ENCODE results near the gene COA7. TPM values are rescaled to one million over a fixed set of nuclear protein-coding genes. Genes with fewer than 3 reads are reported as not detected.

The COA7 gene
- total and polyA plus RNA-seq, 10 of the 15 experiments (the other 5 are each of a cell fraction or from before 2014, with no cell fraction given) = 7.5 to 20.2 (median 15.4) TPM

- TF ChIP-seq, protein P1, sequence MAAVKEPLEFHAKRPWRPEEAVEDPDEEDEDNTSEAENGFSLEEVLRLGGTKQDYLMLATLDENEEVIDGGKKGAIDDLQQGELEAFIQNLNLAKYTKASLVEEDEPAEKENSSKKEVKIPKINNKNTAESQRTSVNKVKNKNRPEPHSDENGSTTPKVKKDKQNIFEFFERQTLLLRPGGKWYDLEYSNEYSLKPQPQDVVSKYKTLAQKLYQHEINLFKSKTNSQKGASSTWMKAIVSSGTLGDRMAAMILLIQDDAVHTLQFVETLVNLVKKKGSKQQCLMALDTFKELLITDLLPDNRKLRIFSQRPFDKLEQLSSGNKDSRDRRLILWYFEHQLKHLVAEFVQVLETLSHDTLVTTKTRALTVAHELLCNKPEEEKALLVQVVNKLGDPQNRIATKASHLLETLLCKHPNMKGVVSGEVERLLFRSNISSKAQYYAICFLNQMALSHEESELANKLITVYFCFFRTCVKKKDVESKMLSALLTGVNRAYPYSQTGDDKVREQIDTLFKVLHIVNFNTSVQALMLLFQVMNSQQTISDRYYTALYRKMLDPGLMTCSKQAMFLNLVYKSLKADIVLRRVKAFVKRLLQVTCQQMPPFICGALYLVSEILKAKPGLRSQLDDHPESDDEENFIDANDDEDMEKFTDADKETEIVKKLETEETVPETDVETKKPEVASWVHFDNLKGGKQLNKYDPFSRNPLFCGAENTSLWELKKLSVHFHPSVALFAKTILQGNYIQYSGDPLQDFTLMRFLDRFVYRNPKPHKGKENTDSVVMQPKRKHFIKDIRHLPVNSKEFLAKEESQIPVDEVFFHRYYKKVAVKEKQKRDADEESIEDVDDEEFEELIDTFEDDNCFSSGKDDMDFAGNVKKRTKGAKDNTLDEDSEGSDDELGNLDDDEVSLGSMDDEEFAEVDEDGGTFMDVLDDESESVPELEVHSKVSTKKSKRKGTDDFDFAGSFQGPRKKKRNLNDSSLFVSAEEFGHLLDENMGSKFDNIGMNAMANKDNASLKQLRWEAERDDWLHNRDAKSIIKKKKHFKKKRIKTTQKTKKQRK (IDR thresholded peaks at IDR 0.05; ENCODE audit: low read depth, low read length) = no peak
- no peak for TF ChIP-seq FOXM1 (IDR thresholded peaks at IDR 0.05; ENCODE audit: low read depth, low read length)
- TF ChIP-seq MEF2A (IDR thresholded peaks at IDR 0.05; ENCODE audit: insufficient read depth, low read depth, low read length) = no peak
- TF ChIP-seq MAX (IDR thresholded peaks at IDR 0.05; ENCODE audit: low read depth, low read length) = peak; percentile 99
- TF ChIP-seq NFYB (IDR thresholded peaks at IDR 0.05; ENCODE audit: insufficient read depth, low read depth, low read length) = peak; percentile 98
- TF ChIP-seq, protein P2, sequence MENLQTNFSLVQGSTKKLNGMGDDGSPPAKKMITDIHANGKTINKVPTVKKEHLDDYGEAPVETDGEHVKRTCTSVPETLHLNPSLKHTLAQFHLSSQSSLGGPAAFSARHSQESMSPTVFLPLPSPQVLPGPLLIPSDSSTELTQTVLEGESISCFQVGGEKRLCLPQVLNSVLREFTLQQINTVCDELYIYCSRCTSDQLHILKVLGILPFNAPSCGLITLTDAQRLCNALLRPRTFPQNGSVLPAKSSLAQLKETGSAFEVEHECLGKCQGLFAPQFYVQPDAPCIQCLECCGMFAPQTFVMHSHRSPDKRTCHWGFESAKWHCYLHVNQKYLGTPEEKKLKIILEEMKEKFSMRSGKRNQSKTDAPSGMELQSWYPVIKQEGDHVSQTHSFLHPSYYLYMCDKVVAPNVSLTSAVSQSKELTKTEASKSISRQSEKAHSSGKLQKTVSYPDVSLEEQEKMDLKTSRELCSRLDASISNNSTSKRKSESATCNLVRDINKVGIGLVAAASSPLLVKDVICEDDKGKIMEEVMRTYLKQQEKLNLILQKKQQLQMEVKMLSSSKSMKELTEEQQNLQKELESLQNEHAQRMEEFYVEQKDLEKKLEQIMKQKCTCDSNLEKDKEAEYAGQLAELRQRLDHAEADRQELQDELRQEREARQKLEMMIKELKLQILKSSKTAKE (IDR thresholded peaks at IDR 0.05; ENCODE audit: low read depth, poor library complexity, severe bottlenecking) = no peak
- 0 out of 2 replicates have a peak, but pooled peaks have one; percentile 1 for TF ChIP-seq SPI1 (IDR thresholded peaks at IDR 0.05; ENCODE audit: borderline replicate concordance, insufficient read depth, low read depth, low read length)
- TF ChIP-seq CREM (IDR thresholded peaks at IDR 0.05; ENCODE audit: low read depth) = no peak
- TF ChIP-seq CREB1 (IDR thresholded peaks at IDR 0.05; ENCODE audit: low read depth) = peak; percentile 61; the same call in 1 of the 2 replicates
- TF ChIP-seq ZBTB4 (CRISPR knock-in tag; IDR thresholded peaks at IDR 0.05) = no peak
- 0 out of 2 replicates have a peak, but pooled peaks have one; percentile 51 for TF ChIP-seq ZNF207 (IDR thresholded peaks at IDR 0.05; ENCODE audit: borderline replicate concordance)
- TF ChIP-seq MTA2 (IDR thresholded peaks at IDR 0.05; ENCODE audit: low read depth) = no peak; the same call in 1 of the 2 replicates
- TF ChIP-seq GATAD2B (conservative IDR thresholded peaks at IDR 0.05; ENCODE audit: low read depth) = no peak
- no peak for TF ChIP-seq RAD21 (IDR thresholded peaks at IDR 0.05; ENCODE audit: insufficient read depth, low read depth, low read length)
- TF ChIP-seq TCF12 (IDR thresholded peaks at IDR 0.05; ENCODE audit: low read depth, low read length) = peak; percentile 74; the same call in 1 of the 2 replicates
- no peak for TF ChIP-seq NR2C2 (IDR thresholded peaks at IDR 0.05; ENCODE audit: borderline replicate concordance, control insufficient read depth, insufficient read length, low read depth)
- TF ChIP-seq SMC3 (IDR thresholded peaks at IDR 0.05; ENCODE audit: borderline replicate concordance, low read length) = no peak
- no peak for TF ChIP-seq IRF4 (IDR thresholded peaks at IDR 0.05; ENCODE audit: low read depth, low read length)
- TF ChIP-seq BCL11A (IDR thresholded peaks at IDR 0.05; ENCODE audit: low read depth, low read length) = no peak
- no peak for TF ChIP-seq RCOR1 (conservative IDR thresholded peaks at IDR 0.05; ENCODE audit: low read depth, low read length)
- no peak for TF ChIP-seq RBBP5 (conservative IDR thresholded peaks at IDR 0.05)
Measured at GRCh38 chr1:52702886-52703787, 5.0 kb upstream of the COA7 start (continued).
